ENCODE results near the gene FIBCD1. TPM values are rescaled to one million over a fixed set of nuclear protein-coding genes. Genes with fewer than 3 reads are reported as not detected.

The FIBCD1 gene
- total and polyA plus RNA-seq, 8 donors, result 0.18 to 6.4 (median 0.41) TPM; not detected in 4

- DNase-seq, result no peak
- Histone ChIP-seq H3K4me1 (no peaks in the 10 kb centered on the region), H3K36me3 (no peaks in the 10 kb centered on the region), H3K9me3 (no peaks in the 10 kb centered on the region), H3K27me3 (peaks cover 0 to 74% (median 12%) of the 10 kb centered on the region in 3 donors), H3K4me3 (no peak overlapping the region), H3K27ac (no peak overlapping the region)
- WGBS, 5 donors, result 66 to 81% (median 76%) methylated on average over 9 to 13 of the region's 13 CpGs
- TF ChIP-seq POLR2AphosphoS5 (IDR thresholded peaks at IDR 0.05), result no peak
- intact Hi-C loops (cut with DNase I; ENCODE audit: low total_unique reads), result no loop called here
These were observed 37.1 kb upstream of the FIBCD1 start for GRCh38 chr9:130975932-130976841.

GRCh38 chr9:130975156-130975555, 36.1 kb upstream of the FIBCD1 start:
- Histone ChIP-seq H3K4me3 (no peak overlapping the region), H3K27me3 (peaks cover 0 to 68% (median 12%) of the 10 kb centered on the region in 3 donors), H3K9me3 (no peaks in the 10 kb centered on the region), H3K4me1 (no peaks in the 10 kb centered on the region), H3K27ac (no peak overlapping the region), H3K36me3 (no peaks in the 10 kb centered on the region)
- intact Hi-C loops (cut with DNase I; ENCODE audit: low total_unique reads), result no loop called here
- TF ChIP-seq CTCF (IDR thresholded peaks at IDR 0.05) (no peak), POLR2AphosphoS5 (IDR thresholded peaks at IDR 0.05) (no peak), EP300 (IDR thresholded peaks at IDR 0.05) (no peak), POLR2A (IDR thresholded peaks at IDR 0.05) (no peak)
- WGBS, 5 donors, result 85 to 94% (median 88%) methylated on average over 5 of the region's 5 CpGs
- no peak for DNase-seq

GRCh38 chr9:130974697-130975096, 35.6 kb upstream of the FIBCD1 start:
- H3K9me3 ChIP-seq, result no peaks in the 10 kb centered on the region
- no peak for DNase-seq
- peaks cover 0 to 63% (median 12%) of the 10 kb centered on the region in 3 donors for H3K27me3 ChIP-seq
- TF ChIP-seq POLR2A (IDR thresholded peaks at IDR 0.05) (no peak), EP300 (IDR thresholded peaks at IDR 0.05) (no peak), POLR2AphosphoS5 (IDR thresholded peaks at IDR 0.05) (no peak), CTCF (IDR thresholded peaks at IDR 0.05) (no peak)
- no peaks in the 10 kb centered on the region for H3K4me1 ChIP-seq
- H3K27ac ChIP-seq, result no peak overlapping the region
- H3K4me3 ChIP-seq, result no peak overlapping the region
- intact Hi-C loops (cut with DNase I; ENCODE audit: low total_unique reads), result no loop called here
- 59 to 79% (median 77%) methylated on average over 5 of the region's 5 CpGs for WGBS, 5 donors
- H3K36me3 ChIP-seq, result no peaks in the 10 kb centered on the region

- Histone ChIP-seq H3K27me3 (peaks cover 0 to 57% (median 12%) of the 10 kb centered on the region in 3 donors), H3K27ac (no peak overlapping the region), H3K9me3 (no peaks in the 10 kb centered on the region), H3K36me3 (no peaks in the 10 kb centered on the region), H3K4me1 (no peaks in the 10 kb centered on the region), H3K4me3 (no peak overlapping the region)
- intact Hi-C loops (cut with DNase I; ENCODE audit: low total_unique reads), result no loop called here
- TF ChIP-seq POLR2A (IDR thresholded peaks at IDR 0.05), result no peak
- TF ChIP-seq POLR2AphosphoS5 (IDR thresholded peaks at IDR 0.05), result no peak
- no peak for TF ChIP-seq EP300 (IDR thresholded peaks at IDR 0.05)
- TF ChIP-seq CTCF (IDR thresholded peaks at IDR 0.05), result no peak
- WGBS, 5 donors, result 50 to 56% (median 52%) methylated on average over 18 to 21 of the region's 21 CpGs
- DNase-seq, result no peak
These were observed 34.7 kb upstream of the FIBCD1 start for GRCh38 chr9:130973686-130974281.

Measured in stomach (tissue), 9 donors.